Measurements from ENCODE around the gene CARD18. TPM values are rescaled to one million over a fixed set of nuclear protein-coding genes. Genes with fewer than 3 reads are reported as not detected.
"Not testable (repeated sequence)": the region's sequence is repeated elsewhere in the genome, so short reads cannot be mapped to it uniquely, and the experiment has no call there.

The CARD18 gene
- total and polyA plus RNA-seq, 7 experiments from 2014 or later, result not detected

DNA sequence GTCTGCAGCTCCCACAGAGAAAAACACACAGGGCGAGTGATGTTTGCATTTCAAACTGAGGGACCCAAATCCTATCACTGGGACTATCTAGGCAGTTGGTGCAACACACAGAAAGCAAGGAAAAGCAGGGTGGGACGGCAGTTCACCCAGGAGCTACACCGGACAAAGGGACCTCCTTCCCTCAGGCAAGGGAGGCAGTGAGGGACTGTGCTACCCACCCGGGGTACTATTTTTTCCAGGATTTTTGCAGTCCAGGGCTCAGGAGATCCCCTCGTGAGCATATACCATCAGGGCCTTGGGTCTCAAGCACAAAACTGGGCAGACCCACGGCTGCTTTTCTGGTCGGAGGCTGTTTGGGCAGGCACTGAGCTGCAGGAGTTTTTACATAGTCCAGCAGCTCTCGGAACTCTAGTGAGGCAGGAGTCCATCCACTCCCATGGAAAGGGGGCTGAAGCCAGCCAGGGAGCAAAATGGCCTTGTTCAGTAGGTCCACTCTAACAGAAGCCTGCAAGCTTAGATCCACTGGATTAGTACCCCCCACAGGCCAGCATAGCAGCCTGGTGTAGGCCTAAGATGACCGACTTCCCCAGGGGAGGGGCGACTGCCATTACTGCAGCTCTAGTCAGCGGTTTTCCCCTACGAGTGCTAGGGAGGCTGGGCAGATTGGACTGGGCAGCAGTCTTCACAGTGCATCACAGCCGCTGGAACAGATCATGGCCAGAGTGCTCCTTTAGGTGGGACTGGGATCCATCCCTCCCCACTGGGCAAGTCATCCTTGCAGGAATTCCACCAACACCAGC lies 28.2 kb downstream of the CARD18 start:
- no peak overlapping the region for H3K4me3 Mint-ChIP-seq
- CTCF ChIA-PET, result no interaction called here

GRCh38 chr11:105110688-105111030 lies 28.9 kb downstream of the CARD18 start:
- H3K36me3 ChIP-seq (ENCODE audit: control insufficient read depth in 2 of 3, insufficient read depth in 3 of 3, low read length in 3 of 3), result no peaks in the 10 kb centered on the region
- no peaks in the 10 kb centered on the region for H3K9me3 ChIP-seq (ENCODE audit: control insufficient read depth in 2 of 3, low read length in 3 of 3)
- Mint-ChIP-seq H3K4me1 (peaks cover 7 to 17% (median 13%) of the 10 kb centered on the region in 7 donors), H3K36me3 (peaks cover 0 to 3% (median 0%) of the 10 kb centered on the region in 5 donors), H3K27ac (no peak overlapping the region), H3K9me3 (peaks cover 0 to 5% (median 0%) of the 10 kb centered on the region in 11 donors), H3K4me3 (peak overlapping the region in 2 of 10 donors; percentile 7 to 28), H3K27me3 (peaks cover 12 to 28% (median 18%) of the 10 kb centered on the region in 5 donors)
- H3K4me1 ChIP-seq (ENCODE audit: control insufficient read depth in 2 of 2, insufficient read depth in 2 of 2, low read length in 2 of 2), result no peaks in the 10 kb centered on the region
- ChIA-PET POLR2A (no interaction called here), CTCF (no interaction called here)
- intact Hi-C loops (cut with micrococcal nuclease), result no loop called here
- H3K27me3 ChIP-seq (ENCODE audit: control insufficient read depth in 2 of 2, insufficient read depth in 2 of 2, low read length in 2 of 2), result no peaks in the 10 kb centered on the region
- DNase-seq, result no peak
- no peak overlapping the region for H3K4me3 ChIP-seq (ENCODE audit: low read length)
- no peak overlapping the region for H3K27ac ChIP-seq (ENCODE audit: low read depth, low read length)
- ATAC-seq, result no peak

More for the DNA sequence above, 28.2 kb downstream of the CARD18 start:
- Mint-ChIP-seq H3K9me3 (peaks cover 0 to 4% (median 0%) of the 10 kb centered on the region in 11 donors), H3K4me1 (peaks cover 7 to 17% (median 13%) of the 10 kb centered on the region in 7 donors), H3K27me3 (peaks cover 17 to 32% (median 21%) of the 10 kb centered on the region in 5 donors), H3K36me3 (peaks cover 0 to 3% (median 0%) of the 10 kb centered on the region in 5 donors), H3K27ac (no peak overlapping the region)
- Histone ChIP-seq H3K4me3 (ENCODE audit: low read length) (no peak overlapping the region), H3K4me1 (ENCODE audit: control insufficient read depth in 2 of 2, insufficient read depth in 2 of 2, low read length in 2 of 2) (no peaks in the 10 kb centered on the region), H3K36me3 (ENCODE audit: control insufficient read depth in 2 of 3, insufficient read depth in 3 of 3, low read length in 3 of 3) (no peaks in the 10 kb centered on the region), H3K9me3 (ENCODE audit: control insufficient read depth in 2 of 3, low read length in 3 of 3) (no peaks in the 10 kb centered on the region), H3K27me3 (ENCODE audit: control insufficient read depth in 2 of 2, insufficient read depth in 2 of 2, low read length in 2 of 2) (no peaks in the 10 kb centered on the region), H3K27ac (ENCODE audit: low read depth, low read length) (no peak overlapping the region)
- ATAC-seq, result no peak
- DNase-seq, result no peak
- intact Hi-C loops (cut with micrococcal nuclease), result no loop called here
- POLR2A ChIA-PET, result no interaction called here

- no peaks in the 10 kb centered on the region for H3K27me3 ChIP-seq (ENCODE audit: control insufficient read depth in 2 of 2, insufficient read depth in 2 of 2, low read length in 2 of 2)
- no peak overlapping the region for H3K4me3 ChIP-seq (ENCODE audit: low read length)
- H3K9me3 Mint-ChIP-seq, result peaks cover 0 to 9% (median 3%) of the 10 kb centered on the region in 11 donors
- H3K27ac Mint-ChIP-seq, result no peak overlapping the region
- H3K36me3 ChIP-seq (ENCODE audit: control insufficient read depth in 2 of 3, insufficient read depth in 3 of 3, low read length in 3 of 3), result no peaks in the 10 kb centered on the region
- peaks cover 7 to 17% (median 13%) of the 10 kb centered on the region in 7 donors for H3K4me1 Mint-ChIP-seq
- CTCF ChIA-PET, result no interaction called here
- H3K36me3 Mint-ChIP-seq, result peaks cover 0 to 3% (median 0%) of the 10 kb centered on the region in 5 donors
- intact Hi-C loops (cut with micrococcal nuclease), result no loop called here
- H3K4me3 Mint-ChIP-seq, result peak overlapping the region in 2 of 10 donors; percentile 7 to 28
- no peak overlapping the region for H3K27ac ChIP-seq (ENCODE audit: low read depth, low read length)
- no peaks in the 10 kb centered on the region for H3K4me1 ChIP-seq (ENCODE audit: control insufficient read depth in 2 of 2, insufficient read depth in 2 of 2, low read length in 2 of 2)
- POLR2A ChIA-PET, result no interaction called here
- DNase-seq (no peak), ATAC-seq (no peak)
- peaks cover 11 to 25% (median 14%) of the 10 kb centered on the region in 5 donors for H3K27me3 Mint-ChIP-seq
- no peaks in the 10 kb centered on the region for H3K9me3 ChIP-seq (ENCODE audit: control insufficient read depth in 2 of 3, low read length in 3 of 3)
Measured at GRCh38 chr11:105109855-105110687, 29.5 kb downstream of the CARD18 start.

DNA sequence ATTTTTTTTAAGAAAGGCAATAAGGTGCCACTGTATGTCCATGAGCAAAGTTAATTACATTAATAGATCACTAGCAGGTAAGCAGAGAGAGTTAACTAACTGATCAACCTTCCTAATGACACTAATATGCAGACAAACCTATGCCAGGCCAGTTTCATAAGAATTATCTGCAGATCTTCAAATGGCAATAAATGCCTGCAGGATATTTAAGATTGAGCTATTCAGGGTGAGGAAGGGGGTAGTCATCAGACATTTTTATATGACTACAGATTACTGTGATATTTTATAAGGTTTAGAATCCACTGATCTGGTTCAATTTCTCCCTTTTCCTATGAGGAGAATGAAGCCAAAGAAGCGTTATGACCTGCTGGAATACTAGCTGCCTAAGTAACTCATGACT lies 30.2 kb downstream of the CARD18 start:
- DNase-seq, result no peak
- intact Hi-C loops (cut with micrococcal nuclease), result no loop called here
- no peaks in the 10 kb centered on the region for H3K9me3 ChIP-seq (ENCODE audit: control insufficient read depth in 2 of 3, low read length in 3 of 3)
- H3K4me1 ChIP-seq (ENCODE audit: control insufficient read depth in 2 of 2, insufficient read depth in 2 of 2, low read length in 2 of 2), result no peaks in the 10 kb centered on the region
- H3K27ac Mint-ChIP-seq, result no peak overlapping the region
- H3K36me3 ChIP-seq (ENCODE audit: control insufficient read depth in 2 of 3, insufficient read depth in 3 of 3, low read length in 3 of 3), result no peaks in the 10 kb centered on the region
- H3K9me3 Mint-ChIP-seq, result peaks cover 0 to 12% (median 4%) of the 10 kb centered on the region in 11 donors
- no peak overlapping the region for H3K4me3 ChIP-seq (ENCODE audit: low read length)
- no peak overlapping the region for H3K27ac ChIP-seq (ENCODE audit: low read depth, low read length)
- CTCF ChIA-PET, result no interaction called here
- H3K27me3 ChIP-seq (ENCODE audit: control insufficient read depth in 2 of 2, insufficient read depth in 2 of 2, low read length in 2 of 2), result no peaks in the 10 kb centered on the region
- POLR2A ChIA-PET, result no interaction called here
- peaks cover 0 to 3% (median 0%) of the 10 kb centered on the region in 5 donors for H3K36me3 Mint-ChIP-seq
- ATAC-seq, result no peak
- no peak overlapping the region for H3K4me3 Mint-ChIP-seq
- peaks cover 11 to 25% (median 17%) of the 10 kb centered on the region in 7 donors for H3K4me1 Mint-ChIP-seq
- H3K27me3 Mint-ChIP-seq, result peaks cover 11 to 22% (median 14%) of the 10 kb centered on the region in 5 donors

GRCh38 chr11:105108247-105108646 lies 31.3 kb downstream of the CARD18 start:
- ChIA-PET CTCF (no interaction called here), POLR2A (no interaction called here)
- no peak overlapping the region for H3K27ac Mint-ChIP-seq
- H3K36me3 Mint-ChIP-seq, result peaks cover 0 to 3% (median 0%) of the 10 kb centered on the region in 5 donors
- H3K4me1 Mint-ChIP-seq, result peaks cover 12 to 28% (median 17%) of the 10 kb centered on the region in 7 donors
- H3K9me3 ChIP-seq (ENCODE audit: control insufficient read depth in 2 of 3, low read length in 3 of 3), result no peaks in the 10 kb centered on the region
- no peaks in the 10 kb centered on the region for H3K36me3 ChIP-seq (ENCODE audit: control insufficient read depth in 2 of 3, insufficient read depth in 3 of 3, low read length in 3 of 3)
- H3K27me3 ChIP-seq (ENCODE audit: control insufficient read depth in 2 of 2, insufficient read depth in 2 of 2, low read length in 2 of 2), result no peaks in the 10 kb centered on the region
- no peak for DNase-seq
- no peaks in the 10 kb centered on the region for H3K4me1 ChIP-seq (ENCODE audit: control insufficient read depth in 2 of 2, insufficient read depth in 2 of 2, low read length in 2 of 2)
- H3K4me3 Mint-ChIP-seq, result no peak overlapping the region
- intact Hi-C loops (cut with micrococcal nuclease), result no loop called here
- peaks cover 0 to 12% (median 4%) of the 10 kb centered on the region in 11 donors for H3K9me3 Mint-ChIP-seq
- no peak overlapping the region for H3K4me3 ChIP-seq (ENCODE audit: low read length)
- H3K27ac ChIP-seq (ENCODE audit: low read depth, low read length), result no peak overlapping the region
- peaks cover 8 to 22% (median 14%) of the 10 kb centered on the region in 5 donors for H3K27me3 Mint-ChIP-seq
- no peak for ATAC-seq

DNA sequence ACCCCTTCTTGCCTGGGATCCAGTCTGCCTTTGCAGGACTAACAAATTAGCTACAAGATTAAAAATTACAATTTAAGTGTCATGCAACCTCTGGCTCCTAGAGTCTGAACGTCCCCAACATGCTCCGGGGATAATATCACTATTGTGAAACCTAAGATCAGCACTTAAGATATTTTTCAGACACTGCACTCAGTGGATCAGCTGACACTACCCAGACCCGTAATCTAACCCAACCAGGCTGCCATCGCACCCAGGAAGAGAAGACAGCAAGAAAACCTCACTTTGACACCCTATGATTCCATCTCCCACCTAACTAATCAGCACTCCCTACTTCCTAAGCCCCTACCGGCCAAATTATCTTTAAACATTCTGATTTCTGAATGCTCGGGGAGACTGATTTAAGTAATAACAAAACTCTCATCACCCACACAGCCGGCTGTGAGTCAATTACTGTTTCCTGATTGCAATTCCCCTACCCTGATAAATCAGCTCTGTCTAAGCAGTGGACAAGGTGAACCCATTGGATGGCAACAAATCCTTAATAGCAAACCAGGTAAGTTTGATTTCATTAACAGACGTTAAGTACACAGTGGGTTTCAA lies 32.2 kb downstream of the CARD18 start:
- CTCF ChIA-PET, result not testable (repeated sequence)

More for the DNA sequence above, 32.2 kb downstream of the CARD18 start:
- POLR2A ChIA-PET; H3K27ac Mint-ChIP-seq; H3K4me3 ChIP-seq (ENCODE audit: low read length); H3K9me3 ChIP-seq (ENCODE audit: control insufficient read depth in 2 of 3, low read length in 3 of 3); H3K27ac ChIP-seq (ENCODE audit: low read depth, low read length); H3K36me3 Mint-ChIP-seq; DNase-seq; H3K27me3 ChIP-seq (ENCODE audit: control insufficient read depth in 2 of 2, insufficient read depth in 2 of 2, low read length in 2 of 2); ATAC-seq; H3K36me3 ChIP-seq (ENCODE audit: control insufficient read depth in 2 of 3, insufficient read depth in 3 of 3, low read length in 3 of 3); H3K4me1 ChIP-seq (ENCODE audit: control insufficient read depth in 2 of 2, insufficient read depth in 2 of 2, low read length in 2 of 2); H3K4me3 Mint-ChIP-seq; intact Hi-C loops (cut with micrococcal nuclease): not testable (repeated sequence)
- H3K4me1 Mint-ChIP-seq, result peaks cover 12 to 28% (median 17%) of the 10 kb centered on the region in 7 donors
- H3K27me3 Mint-ChIP-seq, result peaks cover 3 to 18% (median 11%) of the 10 kb centered on the region in 5 donors
- H3K9me3 Mint-ChIP-seq, result peaks cover 0 to 12% (median 4%) of the 10 kb centered on the region in 11 donors

Data from naive thymus-derived CD4-positive, alpha-beta T cell (primary cell).